Fibroblast of pulmonary artery (primary cell): ENCODE data around the gene DKK2.

Experiments used
- DNase-seq: peaks from one replicate; pipeline ENCODE4 v3.0.0-alpha.2; 2010; ENCODE audit warnings: low read depth
- H3K4me3 ChIP-seq: replicated peaks from 2 replicates; pipeline ENCODE4 v1.5.1; 2011; ENCODE audit warnings: low read depth, mild to moderate bottlenecking, control low read depth, low read length, moderate library complexity
- TF ChIP-seq, protein P1 (sequence below): IDR thresholded peaks from 2 replicates; pipeline ENCODE4 v1.5.1; 2011; ENCODE audit warnings: mild to moderate bottlenecking, control low read depth, low read length, inconsistent platforms; ENCODE audit errors: missing control alignments

DKK2 gene

DNA sequence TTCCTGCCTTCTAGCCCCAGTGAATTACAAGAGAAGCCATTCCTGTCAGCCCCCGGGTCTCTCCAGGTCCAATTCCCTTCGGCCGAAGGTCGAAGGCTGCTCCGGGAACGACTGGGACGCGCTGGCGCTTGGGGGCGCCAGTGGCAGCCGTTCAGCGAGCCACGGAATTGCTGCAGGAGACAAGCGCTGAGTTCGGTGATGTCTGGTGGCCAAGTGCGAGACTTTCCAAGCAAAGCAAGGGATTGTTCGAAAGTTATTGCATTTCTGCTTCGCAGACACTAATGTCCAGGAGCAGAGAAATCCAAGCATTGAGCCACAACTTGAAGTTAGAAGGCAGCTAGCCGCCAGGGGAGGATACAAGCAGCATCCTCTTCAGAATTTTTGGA is 1.1 kb upstream of the DKK2 start:
- DNase-seq: peak; percentile 42
- TF ChIP-seq, protein P1, sequence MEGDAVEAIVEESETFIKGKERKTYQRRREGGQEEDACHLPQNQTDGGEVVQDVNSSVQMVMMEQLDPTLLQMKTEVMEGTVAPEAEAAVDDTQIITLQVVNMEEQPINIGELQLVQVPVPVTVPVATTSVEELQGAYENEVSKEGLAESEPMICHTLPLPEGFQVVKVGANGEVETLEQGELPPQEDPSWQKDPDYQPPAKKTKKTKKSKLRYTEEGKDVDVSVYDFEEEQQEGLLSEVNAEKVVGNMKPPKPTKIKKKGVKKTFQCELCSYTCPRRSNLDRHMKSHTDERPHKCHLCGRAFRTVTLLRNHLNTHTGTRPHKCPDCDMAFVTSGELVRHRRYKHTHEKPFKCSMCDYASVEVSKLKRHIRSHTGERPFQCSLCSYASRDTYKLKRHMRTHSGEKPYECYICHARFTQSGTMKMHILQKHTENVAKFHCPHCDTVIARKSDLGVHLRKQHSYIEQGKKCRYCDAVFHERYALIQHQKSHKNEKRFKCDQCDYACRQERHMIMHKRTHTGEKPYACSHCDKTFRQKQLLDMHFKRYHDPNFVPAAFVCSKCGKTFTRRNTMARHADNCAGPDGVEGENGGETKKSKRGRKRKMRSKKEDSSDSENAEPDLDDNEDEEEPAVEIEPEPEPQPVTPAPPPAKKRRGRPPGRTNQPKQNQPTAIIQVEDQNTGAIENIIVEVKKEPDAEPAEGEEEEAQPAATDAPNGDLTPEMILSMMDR: peak; percentile 58
- no peak overlapping the region for H3K4me3 ChIP-seq

DNA sequence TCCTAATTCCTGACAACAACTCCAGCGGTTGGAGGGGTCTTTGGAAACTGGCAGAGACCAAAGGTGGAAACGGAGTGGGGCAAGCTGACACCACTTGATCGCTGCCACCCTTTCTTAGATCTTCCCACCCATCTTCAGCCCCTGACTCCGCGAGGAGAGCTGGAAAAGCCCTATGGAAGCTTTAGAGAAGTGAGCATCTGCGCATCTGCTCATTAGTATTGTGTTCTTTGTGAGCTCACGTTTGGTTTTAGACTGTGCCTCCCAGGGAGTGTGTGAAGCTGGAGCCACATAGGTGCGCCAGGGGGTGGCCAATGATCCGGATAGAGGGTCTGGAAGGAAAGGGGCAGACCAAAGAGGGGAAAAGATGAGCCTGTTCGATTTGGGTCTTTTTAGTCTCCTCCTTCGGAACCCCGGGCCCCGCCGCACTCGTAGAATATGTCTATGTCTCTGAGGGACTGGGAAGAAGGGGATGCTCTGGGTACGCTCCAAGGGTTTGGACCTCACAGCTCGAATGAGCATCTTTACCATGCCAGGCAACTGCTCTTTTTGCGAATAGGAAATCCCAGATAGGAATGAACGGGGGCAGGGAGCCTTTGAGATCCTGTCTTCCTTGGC is 578 bp upstream of the DKK2 start:
- peak overlapping the region; percentile 46 for H3K4me3 ChIP-seq
- TF ChIP-seq, protein P1: no peak

DNA sequence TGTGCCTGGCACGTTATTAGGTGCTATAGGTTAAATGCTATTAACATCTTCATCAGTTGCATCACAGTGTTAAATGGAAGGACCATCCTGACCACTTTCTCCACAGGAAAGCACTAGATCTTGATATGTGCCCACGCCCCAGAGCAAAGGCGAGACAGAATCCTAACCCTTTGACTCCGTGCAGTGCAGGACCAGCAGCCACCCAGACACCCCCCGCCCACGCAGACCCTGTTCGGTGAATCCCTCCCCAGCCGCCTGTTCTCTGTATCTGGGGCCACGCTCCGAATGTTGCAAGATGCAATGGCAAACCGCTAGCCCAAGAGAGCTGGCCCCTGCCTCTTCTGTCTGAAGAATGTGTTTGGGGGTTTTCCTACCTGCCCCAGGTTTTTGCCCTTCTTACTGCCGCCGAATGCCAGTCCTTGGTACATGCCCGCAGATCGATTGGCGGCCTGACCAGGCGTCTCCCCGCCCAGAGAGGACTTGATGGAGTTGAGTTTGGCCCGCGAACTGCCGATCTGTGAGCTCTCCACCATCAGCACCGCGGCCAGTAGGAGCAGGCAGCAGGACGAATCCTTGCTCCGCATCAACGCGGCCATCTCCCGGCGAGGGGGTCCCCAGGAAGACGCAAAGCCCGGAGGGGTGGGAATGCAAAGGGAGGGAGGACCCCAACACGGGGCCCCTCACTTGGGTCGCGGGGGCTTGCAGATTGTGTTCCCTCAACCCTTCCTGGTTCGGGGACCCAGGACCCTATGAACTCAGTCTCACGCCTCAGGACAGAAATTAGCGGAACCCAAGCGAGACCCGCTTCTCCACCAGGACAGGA is 906 bp downstream of the DKK2 start:
- peak overlapping the region; percentile 46 for H3K4me3 ChIP-seq
- DNase-seq: no peak
- TF ChIP-seq, protein P1: no peak

More for the DNA sequence above, 578 bp upstream of the DKK2 start:
- DNase-seq: no peak

DNA sequence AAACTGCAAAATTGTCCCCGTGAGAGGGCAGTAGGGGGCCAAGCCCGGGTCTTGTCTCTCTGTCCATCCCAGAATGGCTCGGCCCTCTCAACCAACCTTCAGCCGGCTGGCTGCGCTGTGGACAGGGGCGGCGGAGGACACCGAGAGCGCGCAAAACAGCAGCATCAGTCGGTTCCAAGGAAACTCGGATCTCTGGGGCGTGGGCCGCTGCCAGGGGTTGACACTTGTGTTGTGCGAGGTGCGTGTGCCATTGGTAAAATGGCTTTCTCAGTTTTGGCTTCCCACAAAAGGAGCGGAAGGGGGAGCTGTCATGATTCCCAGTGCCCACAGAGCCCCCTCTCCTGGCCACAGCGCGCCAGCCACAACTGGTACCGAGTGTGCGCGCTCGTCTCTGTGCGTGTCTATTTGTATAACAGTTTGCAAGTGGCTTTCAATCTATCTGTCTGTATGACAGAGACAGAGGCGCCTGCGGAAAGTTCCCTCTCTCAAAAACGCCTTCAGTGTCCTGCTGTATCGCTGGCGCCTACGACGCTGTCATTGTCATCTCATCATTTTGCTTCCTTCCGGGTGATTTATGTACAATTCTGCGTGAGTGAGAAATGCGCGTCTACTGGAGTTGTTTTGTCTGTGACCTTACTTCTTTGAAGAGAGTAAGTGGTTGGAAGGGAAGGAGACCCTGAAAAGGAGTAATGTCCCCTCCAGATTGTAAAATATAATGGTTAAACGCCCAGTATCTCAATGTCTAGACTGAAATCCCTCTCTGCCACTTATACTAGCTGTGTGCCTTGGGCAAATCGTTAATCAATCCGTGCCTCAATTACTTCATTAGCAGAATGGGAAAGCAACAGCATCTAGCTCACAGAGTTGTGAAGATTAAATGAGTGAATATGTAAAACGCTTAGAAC is 1.8 kb downstream of the DKK2 start:
- no peak for DNase-seq
- no peak overlapping the region for H3K4me3 ChIP-seq
- TF ChIP-seq, protein P1: no peak

DNA sequence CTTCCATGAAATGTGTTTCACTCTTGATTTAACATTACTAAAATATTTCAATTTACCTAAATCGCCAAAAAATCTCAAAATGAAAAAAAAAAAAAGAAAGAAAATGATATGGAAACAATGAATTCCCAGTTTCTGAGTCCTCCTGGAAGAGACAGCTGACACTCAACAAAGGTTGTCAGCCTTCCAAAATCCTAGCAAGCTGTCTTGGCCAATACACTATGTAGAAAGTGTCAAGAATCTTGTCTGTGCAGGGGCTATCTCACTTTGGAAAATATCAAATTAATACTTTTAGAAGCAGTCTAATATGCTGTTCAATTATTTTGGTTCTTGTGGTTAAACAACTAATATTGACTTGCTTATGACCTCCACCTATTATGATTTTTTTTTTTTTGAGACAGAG is 8.7 kb downstream of the DKK2 start:
- no peak for DNase-seq
- TF ChIP-seq, protein P1: no peak
- no peak overlapping the region for H3K4me3 ChIP-seq

DNA sequence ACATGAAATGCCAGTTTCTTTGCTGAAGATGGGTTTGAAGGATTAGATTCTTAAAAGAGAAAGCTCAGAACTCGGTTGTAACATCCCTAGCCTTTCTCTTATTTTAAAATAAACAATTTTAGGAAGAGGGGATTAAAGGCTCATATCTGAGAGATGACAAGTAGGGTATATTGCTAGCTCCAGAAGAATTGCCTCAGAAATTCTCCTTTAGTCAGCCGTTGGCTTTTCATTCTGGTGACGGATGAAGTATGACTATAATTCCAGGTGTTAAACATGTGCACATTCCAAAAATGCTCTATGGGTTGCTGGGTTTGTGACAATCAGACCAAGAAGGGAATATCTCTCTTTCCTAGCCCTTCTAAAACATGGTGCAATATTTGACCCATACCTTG is 17.8 kb downstream of the DKK2 start:
- no peak for DNase-seq
- no peak overlapping the region for H3K4me3 ChIP-seq
- TF ChIP-seq, protein P1: no peak
